Stimulated activated CD4-positive, alpha-beta T cell treated with anti-CD3 and anti-CD28 coated beads, TNF-alpha, amount 100 ng/mL, for 4 hours (primary cell): Measurements from ENCODE around the gene COBLL1.

Source experiments
- DNase-seq, 3 experiments: peaks; one replicate each; pipeline ENCODE4 v3.0.0-alpha.2; 2020; ENCODE audit warnings: low read depth in 3 of 3

Gene COBLL1

GRCh38 chr2:164756773-164757172 lies 84.8 kb downstream of the COBLL1 start:
- DNase-seq, result no peak

- DNase-seq, result no peak
Observed at GRCh38 chr2:164755952-164756351, 85.7 kb downstream of the COBLL1 start.

GRCh38 chr2:164754157-164755093 lies 87.2 kb downstream of the COBLL1 start:
- DNase-seq, result no peak

GRCh38 chr2:164752956-164753355 lies 88.7 kb downstream of the COBLL1 start:
- no peak for DNase-seq

GRCh38 chr2:164747783-164748433 lies 93.7 kb downstream of the COBLL1 start:
- no peak for DNase-seq

GRCh38 chr2:164747140-164747539 lies 94.5 kb downstream of the COBLL1 start:
- no peak for DNase-seq

GRCh38 chr2:164746713-164747112 lies 94.9 kb downstream of the COBLL1 start:
- no peak for DNase-seq

GRCh38 chr2:164745012-164745797 lies 96.4 kb downstream of the COBLL1 start:
- DNase-seq, result no peak

- no peak for DNase-seq
Observed at GRCh38 chr2:164742738-164743317, 98.8 kb downstream of the COBLL1 start.

- no peak for DNase-seq
Observed at GRCh38 chr2:164739966-164740365, 101.7 kb downstream of the COBLL1 start.

GRCh38 chr2:164737612-164738081 lies 104.0 kb downstream of the COBLL1 start:
- DNase-seq, result no peak

- no peak for DNase-seq
Observed at GRCh38 chr2:164735309-164735919, 106.2 kb downstream of the COBLL1 start.

GRCh38 chr2:164734196-164734595 lies 107.4 kb downstream of the COBLL1 start:
- no peak for DNase-seq

- no peak for DNase-seq
Observed at GRCh38 chr2:164725542-164725941, 116.1 kb downstream of the COBLL1 start.

GRCh38 chr2:164722616-164723338 lies 118.8 kb downstream of the COBLL1 start:
- DNase-seq, result no peak

GRCh38 chr2:164721430-164721829 lies 120.2 kb downstream of the COBLL1 start:
- DNase-seq, result no peak

GRCh38 chr2:164719996-164720941 lies 121.4 kb downstream of the COBLL1 start:
- DNase-seq, result no peak

- no peak for DNase-seq
Observed at GRCh38 chr2:164717000-164717803, 124.4 kb downstream of the COBLL1 start.

- DNase-seq, result no peak
Observed at GRCh38 chr2:164714471-164714870, 127.2 kb downstream of the COBLL1 start.
